Cardiac muscle cell (in vitro differentiated cells and primary cell): ENCODE data around the gene GNG7. TPM values are rescaled to one million over a fixed set of nuclear protein-coding genes. Genes with fewer than 3 reads are reported as not detected.

Source experiments
- DNase-seq, 2 donors: peaks; one replicate each; pipeline versions ENCODE4 v3.0.0 to v3.0.0-alpha.2; 2010 to 2017; ENCODE audit warnings: low read depth in 1 of 2, low spot score in 1 of 2
- H3K27ac ChIP-seq: fragments of 200-600 bp; sonication (generic); 2 replicates; pipeline ENCODE4 v1.5.1; 2016
- H3K27me3 ChIP-seq: fragments of 200-600 bp; sonication (generic); 2 replicates; pipeline ENCODE4 v1.6.0; 2016; ENCODE audit warnings: control low read depth
- H3K36me3 ChIP-seq: fragments of 200-600 bp; sonication (generic); 2 replicates; pipeline ENCODE4 v1.5.1; 2016; ENCODE audit warnings: control low read depth
- H3K4me1 ChIP-seq: fragments of 200-600 bp; sonication (generic); 2 replicates; pipeline ENCODE4 v1.8.1; 2017; ENCODE audit warnings: low read depth, mild to moderate bottlenecking, mixed run types
- H3K4me3 ChIP-seq: fragments of 200-600 bp; sonication (generic); 2 replicates; pipeline ENCODE4 v1.5.1; 2016; ENCODE audit warnings: mild to moderate bottlenecking
- H3K9me3 ChIP-seq: fragments of 200-600 bp; sonication (generic); 2 replicates; pipeline ENCODE4 v1.5.1; 2017; ENCODE audit warnings: low read depth, mild to moderate bottlenecking, control low read depth
- polyA plus RNA-seq: library from polyadenylated mRNA; unstranded; fragments of >200 nt; fragmentation: Nextera tagmentation; extraction: Ambion mirVana; gene quantifications from 2 replicates; pipeline ENCODE4 v1.2.1, GENCODE V29; 2016
- total RNA-seq: library from RNA; depleted of rRNA; stranded (reverse); fragments of >200 nt; gene quantifications from 2 replicates; pipeline ENCODE4 v1.2.3, GENCODE V29; 2016
- TF ChIP-seq, protein P1 (sequence below): IDR thresholded peaks from 2 replicates; pipeline ENCODE4 v1.5.1; 2012; ENCODE audit warnings: low read depth, mild to moderate bottlenecking, low read length

The GNG7 gene
- total and polyA plus RNA-seq, 2 experiments from 2014 or later = 20.4 to 24.8 TPM

DNA sequence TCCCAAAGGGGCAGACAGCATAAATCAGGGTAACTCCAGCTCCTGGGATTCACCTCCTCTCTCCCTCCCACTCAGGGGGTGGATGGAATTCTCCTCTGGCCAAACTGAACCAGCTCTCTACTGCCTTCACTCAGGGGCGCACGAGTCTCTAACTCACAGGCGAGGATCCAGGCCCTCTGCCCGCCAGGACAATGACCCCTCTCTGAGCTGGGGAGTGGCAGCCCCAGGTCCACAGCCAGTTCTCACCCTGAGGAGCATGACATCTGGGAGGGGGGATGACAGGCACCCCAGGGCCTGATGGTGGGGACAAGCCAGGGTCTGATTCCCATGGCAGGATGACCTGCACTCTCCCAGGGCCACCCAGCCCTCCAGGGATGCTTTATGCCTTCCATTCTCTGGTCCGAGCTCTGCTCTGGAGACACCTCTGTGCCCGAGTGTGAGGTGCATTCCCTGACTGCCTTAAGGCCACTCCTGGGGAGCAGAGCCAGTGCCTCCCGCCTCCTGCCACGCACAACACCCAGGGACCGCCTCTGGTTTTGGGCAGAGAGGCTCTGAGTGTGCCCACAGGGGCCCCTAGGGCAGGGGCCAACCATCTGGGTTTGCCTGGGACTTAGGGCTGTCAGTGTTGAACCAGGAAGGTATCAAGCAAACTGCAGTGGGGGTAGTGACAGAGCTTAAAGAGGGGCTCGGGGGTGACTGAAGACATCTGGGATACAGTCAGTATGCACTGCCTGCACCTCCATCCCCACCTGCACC, 66.2 kb downstream of the GNG7 start:
- peaks cover 13% of the 10 kb centered on the region for H3K4me1 ChIP-seq
- DNase-seq = no peak
- H3K9me3 ChIP-seq = no peaks in the 10 kb centered on the region
- no peak overlapping the region for H3K27ac ChIP-seq
- no peaks in the 10 kb centered on the region for H3K36me3 ChIP-seq
- no peak overlapping the region for H3K4me3 ChIP-seq
- TF ChIP-seq, protein P1, sequence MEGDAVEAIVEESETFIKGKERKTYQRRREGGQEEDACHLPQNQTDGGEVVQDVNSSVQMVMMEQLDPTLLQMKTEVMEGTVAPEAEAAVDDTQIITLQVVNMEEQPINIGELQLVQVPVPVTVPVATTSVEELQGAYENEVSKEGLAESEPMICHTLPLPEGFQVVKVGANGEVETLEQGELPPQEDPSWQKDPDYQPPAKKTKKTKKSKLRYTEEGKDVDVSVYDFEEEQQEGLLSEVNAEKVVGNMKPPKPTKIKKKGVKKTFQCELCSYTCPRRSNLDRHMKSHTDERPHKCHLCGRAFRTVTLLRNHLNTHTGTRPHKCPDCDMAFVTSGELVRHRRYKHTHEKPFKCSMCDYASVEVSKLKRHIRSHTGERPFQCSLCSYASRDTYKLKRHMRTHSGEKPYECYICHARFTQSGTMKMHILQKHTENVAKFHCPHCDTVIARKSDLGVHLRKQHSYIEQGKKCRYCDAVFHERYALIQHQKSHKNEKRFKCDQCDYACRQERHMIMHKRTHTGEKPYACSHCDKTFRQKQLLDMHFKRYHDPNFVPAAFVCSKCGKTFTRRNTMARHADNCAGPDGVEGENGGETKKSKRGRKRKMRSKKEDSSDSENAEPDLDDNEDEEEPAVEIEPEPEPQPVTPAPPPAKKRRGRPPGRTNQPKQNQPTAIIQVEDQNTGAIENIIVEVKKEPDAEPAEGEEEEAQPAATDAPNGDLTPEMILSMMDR = no peak
- no peaks in the 10 kb centered on the region for H3K27me3 ChIP-seq

DNA sequence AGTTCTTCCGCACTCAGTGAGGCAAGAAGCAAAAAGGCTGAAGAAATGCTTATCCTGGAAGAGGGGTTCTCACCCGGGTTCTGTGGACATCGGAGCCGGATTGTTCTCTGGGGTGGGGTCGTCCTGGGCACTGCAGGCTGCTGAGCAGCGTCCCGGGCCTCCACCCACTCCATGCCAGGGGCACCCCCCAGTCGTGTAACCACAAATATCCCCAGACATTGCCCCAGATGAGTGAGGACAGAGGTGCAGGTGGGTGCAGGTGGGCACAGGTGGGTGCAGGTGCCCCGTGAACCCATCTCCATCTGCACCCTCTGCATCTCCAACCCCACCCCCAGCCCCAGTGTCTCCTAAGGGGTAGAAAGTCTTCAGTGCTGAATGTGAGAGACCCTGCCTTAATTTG, 67.5 kb downstream of the GNG7 start:
- TF ChIP-seq, protein P1 = no peak
- Histone ChIP-seq H3K9me3 (no peaks in the 10 kb centered on the region), H3K27me3 (no peaks in the 10 kb centered on the region), H3K4me1 (peaks cover 13% of the 10 kb centered on the region), H3K36me3 (no peaks in the 10 kb centered on the region), H3K4me3 (no peak overlapping the region), H3K27ac (peak overlapping the region; percentile 83)
- no peak for DNase-seq

DNA sequence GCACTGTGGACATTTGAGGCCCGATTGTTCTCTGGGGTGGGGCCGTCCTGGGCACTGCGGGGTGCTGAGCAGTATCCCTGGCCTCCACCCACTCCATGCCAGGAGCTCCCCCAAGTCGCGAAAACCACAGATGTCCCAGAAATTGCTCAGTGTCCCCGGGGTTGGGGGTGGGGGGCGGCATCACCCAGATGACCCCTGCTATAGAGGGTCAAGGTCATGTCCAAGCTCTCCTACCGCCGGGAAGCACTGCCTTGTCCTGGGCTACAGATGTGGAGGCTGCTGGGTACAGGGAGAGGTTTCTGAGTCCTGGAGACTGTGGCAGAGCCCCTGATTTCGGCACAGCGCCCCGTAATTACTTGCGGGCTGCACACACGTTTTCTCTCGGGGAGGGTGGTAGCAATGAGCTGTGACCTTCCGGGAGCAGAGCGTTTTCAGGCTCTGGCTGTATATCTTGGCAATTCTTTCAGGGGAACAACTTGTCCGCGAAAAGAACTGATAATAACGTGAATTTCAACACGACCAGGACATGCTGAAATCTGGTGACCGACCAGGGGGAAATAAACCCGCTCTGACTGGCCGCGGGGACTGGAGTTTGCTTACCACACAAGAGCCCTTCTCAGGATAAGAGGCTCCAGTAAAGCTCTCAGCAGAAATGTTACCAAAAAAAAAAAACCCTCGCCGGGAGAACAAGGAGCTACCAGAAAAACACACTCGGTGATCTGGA, 68.1 kb downstream of the GNG7 start:
- peak; percentile 52 to 88 for DNase-seq

DNA sequence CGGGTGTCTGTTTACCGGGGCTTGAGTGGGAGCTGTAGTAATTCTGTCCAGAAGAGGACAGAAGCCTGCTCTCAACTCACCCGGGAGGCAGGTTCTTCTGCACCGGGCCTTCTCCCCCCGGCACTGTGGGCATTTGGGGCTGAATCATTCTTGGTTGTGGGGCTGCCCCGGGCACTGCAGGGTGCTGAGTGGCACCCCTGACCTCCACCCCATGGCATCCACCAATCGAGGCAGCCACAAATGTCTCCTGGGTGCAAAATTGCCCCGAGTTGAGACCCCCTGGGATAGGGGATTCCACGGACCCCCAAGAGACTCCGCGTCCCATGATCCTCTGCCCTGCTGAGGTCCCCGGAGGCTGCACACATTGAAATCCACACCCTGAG, 68.8 kb downstream of the GNG7 start:
- H3K36me3 ChIP-seq = no peaks in the 10 kb centered on the region
- DNase-seq = no peak
- no peaks in the 10 kb centered on the region for H3K9me3 ChIP-seq
- peaks cover 13% of the 10 kb centered on the region for H3K4me1 ChIP-seq
- TF ChIP-seq, protein P1 = no peak
- no peak overlapping the region for H3K27ac ChIP-seq
- no peak overlapping the region for H3K4me3 ChIP-seq
- H3K27me3 ChIP-seq = no peaks in the 10 kb centered on the region

More for the DNA sequence above, 68.1 kb downstream of the GNG7 start:
- TF ChIP-seq, protein P1 = no peak
- Histone ChIP-seq H3K27ac (peak overlapping the region; percentile 83), H3K4me3 (no peak overlapping the region), H3K4me1 (peaks cover 13% of the 10 kb centered on the region), H3K9me3 (no peaks in the 10 kb centered on the region), H3K36me3 (no peaks in the 10 kb centered on the region), H3K27me3 (no peaks in the 10 kb centered on the region)

DNA sequence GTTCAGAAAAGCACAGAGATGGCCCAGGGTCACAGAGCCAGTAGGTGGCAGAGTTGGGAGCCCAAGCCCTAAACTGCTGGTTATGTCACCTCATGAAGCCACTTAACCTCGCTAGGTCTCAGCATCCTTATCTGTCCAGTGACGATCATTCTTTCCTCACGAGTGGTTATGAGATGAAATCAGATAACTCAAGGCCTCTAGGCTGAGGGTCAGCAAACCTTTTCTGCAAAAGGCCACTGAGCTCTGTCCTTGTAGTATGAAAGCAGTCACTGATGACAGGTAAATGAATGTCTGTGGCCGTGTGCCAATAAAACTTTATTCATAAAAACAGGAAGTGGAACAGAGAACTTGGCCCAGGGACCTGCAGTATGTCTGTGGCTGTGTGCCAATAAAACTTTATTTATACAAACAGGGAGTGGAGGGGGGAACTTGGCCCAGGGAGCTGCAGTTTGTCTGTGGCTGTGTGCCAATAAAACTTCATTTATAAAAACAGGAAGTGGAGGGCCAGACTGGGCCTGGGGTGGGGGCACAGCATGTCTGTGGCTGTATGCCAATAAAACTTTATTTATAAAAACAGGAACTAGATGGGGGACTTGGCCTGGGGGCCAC, 71.2 kb downstream of the GNG7 start:
- no peaks in the 10 kb centered on the region for H3K36me3 ChIP-seq
- H3K4me3 ChIP-seq = no peak overlapping the region
- H3K9me3 ChIP-seq = no peaks in the 10 kb centered on the region
- peaks cover 13% of the 10 kb centered on the region for H3K4me1 ChIP-seq
- peak in 1 of 2 donors; percentile 42 for DNase-seq
- TF ChIP-seq, protein P1 = no peak
- no peaks in the 10 kb centered on the region for H3K27me3 ChIP-seq
- H3K27ac ChIP-seq = no peak overlapping the region
